Measurements from ENCODE around the gene SANBR.

DNA sequence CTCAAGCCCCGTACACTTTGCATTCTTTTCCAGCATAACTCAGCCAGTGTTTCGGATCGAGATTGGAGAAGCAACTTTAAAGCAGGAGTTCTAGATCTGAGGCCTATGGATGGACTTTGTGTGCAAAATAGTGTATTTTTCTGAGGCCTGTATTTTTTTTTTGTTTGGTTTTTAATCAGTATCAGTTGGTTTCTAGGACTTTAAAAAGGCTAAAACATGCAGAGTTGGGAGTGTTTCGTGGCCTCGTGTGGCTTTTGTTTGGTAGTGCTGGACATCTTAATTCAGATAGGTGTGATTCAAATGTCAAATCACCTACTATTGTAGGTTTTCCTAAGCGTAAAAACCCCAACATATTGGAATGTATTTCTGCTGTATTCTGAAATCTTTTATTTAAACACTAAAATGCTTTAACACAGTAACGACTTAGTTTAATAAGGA lies 47.3 kb upstream of the SANBR start:
- TF ChIP-seq POLR2A (IDR thresholded peaks at IDR 0.05; ENCODE audit: low read depth, low read length) (no peak), POLR2AphosphoS5 (IDR thresholded peaks at IDR 0.05; ENCODE audit: insufficient read depth, low read depth, low read length) (no peak), JUN (IDR thresholded peaks at IDR 0.05; ENCODE audit: borderline replicate concordance, insufficient read depth, insufficient read length, low read depth) (no peak), GATA2 (IDR thresholded peaks at IDR 0.05; ENCODE audit: insufficient read depth, insufficient read length, low read depth, low read length) (no peak), MYC (IDR thresholded peaks at IDR 0.05; ENCODE audit: low read depth, low read length) (no peak), EZH2 (IDR thresholded peaks at IDR 0.05; ENCODE audit: borderline replicate concordance, low read depth, low read length, severe bottlenecking) (no peak), FOS (IDR thresholded peaks at IDR 0.05; ENCODE audit: borderline replicate concordance, insufficient read depth, low read length) (no peak)
- TF ChIP-seq, protein P1, sequence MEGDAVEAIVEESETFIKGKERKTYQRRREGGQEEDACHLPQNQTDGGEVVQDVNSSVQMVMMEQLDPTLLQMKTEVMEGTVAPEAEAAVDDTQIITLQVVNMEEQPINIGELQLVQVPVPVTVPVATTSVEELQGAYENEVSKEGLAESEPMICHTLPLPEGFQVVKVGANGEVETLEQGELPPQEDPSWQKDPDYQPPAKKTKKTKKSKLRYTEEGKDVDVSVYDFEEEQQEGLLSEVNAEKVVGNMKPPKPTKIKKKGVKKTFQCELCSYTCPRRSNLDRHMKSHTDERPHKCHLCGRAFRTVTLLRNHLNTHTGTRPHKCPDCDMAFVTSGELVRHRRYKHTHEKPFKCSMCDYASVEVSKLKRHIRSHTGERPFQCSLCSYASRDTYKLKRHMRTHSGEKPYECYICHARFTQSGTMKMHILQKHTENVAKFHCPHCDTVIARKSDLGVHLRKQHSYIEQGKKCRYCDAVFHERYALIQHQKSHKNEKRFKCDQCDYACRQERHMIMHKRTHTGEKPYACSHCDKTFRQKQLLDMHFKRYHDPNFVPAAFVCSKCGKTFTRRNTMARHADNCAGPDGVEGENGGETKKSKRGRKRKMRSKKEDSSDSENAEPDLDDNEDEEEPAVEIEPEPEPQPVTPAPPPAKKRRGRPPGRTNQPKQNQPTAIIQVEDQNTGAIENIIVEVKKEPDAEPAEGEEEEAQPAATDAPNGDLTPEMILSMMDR (IDR thresholded peaks at IDR 0.05; ENCODE audit: extremely low read depth in 1 of 2, insufficient read depth in 1 of 2, low read depth in 1 of 2, low read length in 2 of 2) = no peak
- TF ChIP-seq, protein P2, sequence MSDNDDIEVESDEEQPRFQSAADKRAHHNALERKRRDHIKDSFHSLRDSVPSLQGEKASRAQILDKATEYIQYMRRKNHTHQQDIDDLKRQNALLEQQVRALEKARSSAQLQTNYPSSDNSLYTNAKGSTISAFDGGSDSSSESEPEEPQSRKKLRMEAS (IDR thresholded peaks at IDR 0.05; ENCODE audit: insufficient read depth, insufficient read length) = no peak

Data from endothelial cell of umbilical vein (primary cell).